Mononuclear cell (primary cell): ENCODE results near the gene SYNGR4. TPM values are rescaled to one million over a fixed set of nuclear protein-coding genes. Genes with fewer than 3 reads are reported as not detected.

Experiments used
- H3K27me3 ChIP-seq: 2 replicates; pipeline ENCODE4 v1.6.0; 2011; ENCODE audit warnings: low read length, control low read depth; ENCODE audit not compliant: insufficient read depth
- H3K4me1 ChIP-seq: 2 replicates; pipeline ENCODE4 v1.5.1; 2011; ENCODE audit warnings: mild to moderate bottlenecking, low read length, control low read depth; ENCODE audit not compliant: insufficient read depth
- H3K4me3 ChIP-seq: 2 replicates; pipeline ENCODE4 v1.5.1; 2011; ENCODE audit warnings: mild to moderate bottlenecking, low read length, moderate library complexity
- H3K9me3 ChIP-seq: 2 replicates; pipeline ENCODE4 v1.5.1; 2011; ENCODE audit warnings: low read depth, mild to moderate bottlenecking, control low read depth, low read length
- total RNA-seq: library from RNA; depleted of rRNA; stranded (reverse); fragments of >200 nt; gene quantifications from one replicate; pipeline ENCODE4 v1.2.3, GENCODE V29; 2012

Gene SYNGR4
- total RNA-seq, 1 donor = not detected

DNA sequence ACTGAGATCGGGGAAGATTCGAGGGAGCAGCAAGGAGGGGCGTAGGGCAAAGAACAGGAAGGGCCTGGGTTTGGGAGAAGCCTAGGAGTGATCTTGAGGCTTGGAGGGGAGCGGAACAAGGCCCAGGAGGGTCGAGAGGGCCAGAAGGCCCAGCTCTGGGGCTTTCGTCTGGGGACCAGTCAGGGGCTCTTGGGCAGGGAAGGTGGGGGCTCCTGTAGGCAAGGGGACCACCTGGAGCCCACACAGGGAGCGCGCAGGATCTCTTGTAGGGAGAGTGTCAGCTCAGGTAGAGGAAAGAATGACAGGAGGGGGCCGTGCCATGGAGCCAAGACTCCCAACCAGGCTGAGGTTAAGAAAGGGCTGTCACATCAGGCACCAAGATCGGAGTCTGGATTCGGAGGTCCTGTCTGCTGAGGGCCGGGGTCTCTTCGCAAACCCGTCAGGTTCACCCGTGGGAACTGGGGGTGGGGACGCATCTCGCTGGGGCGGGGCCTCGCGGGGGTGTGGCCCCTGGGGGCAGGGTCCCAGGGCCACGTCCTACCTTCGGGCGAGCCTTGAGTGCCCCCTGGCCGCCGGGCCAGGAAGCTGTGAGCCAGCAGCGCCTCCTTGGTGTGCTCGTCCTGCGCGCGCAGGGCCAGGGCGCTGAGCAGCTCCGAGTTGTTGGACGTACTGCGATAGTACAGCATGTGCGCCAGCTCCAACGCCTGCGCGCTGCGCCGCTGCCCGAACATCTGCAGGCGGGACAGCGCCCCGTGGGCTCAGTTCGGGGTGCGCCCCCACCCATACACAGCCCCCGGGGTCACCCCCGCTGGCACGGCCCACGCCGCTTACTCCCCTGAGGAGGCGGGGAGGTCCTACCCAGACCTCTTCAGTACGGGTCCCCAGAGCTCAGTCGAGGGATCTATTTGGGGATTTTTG is 30.4 kb upstream of the SYNGR4 start:
- Histone ChIP-seq H3K4me3 (peak overlapping the region; percentile 52), H3K27me3 (no peaks in the 10 kb centered on the region), H3K4me1 (peaks cover 55% of the 10 kb centered on the region), H3K9me3 (no peaks in the 10 kb centered on the region)

DNA sequence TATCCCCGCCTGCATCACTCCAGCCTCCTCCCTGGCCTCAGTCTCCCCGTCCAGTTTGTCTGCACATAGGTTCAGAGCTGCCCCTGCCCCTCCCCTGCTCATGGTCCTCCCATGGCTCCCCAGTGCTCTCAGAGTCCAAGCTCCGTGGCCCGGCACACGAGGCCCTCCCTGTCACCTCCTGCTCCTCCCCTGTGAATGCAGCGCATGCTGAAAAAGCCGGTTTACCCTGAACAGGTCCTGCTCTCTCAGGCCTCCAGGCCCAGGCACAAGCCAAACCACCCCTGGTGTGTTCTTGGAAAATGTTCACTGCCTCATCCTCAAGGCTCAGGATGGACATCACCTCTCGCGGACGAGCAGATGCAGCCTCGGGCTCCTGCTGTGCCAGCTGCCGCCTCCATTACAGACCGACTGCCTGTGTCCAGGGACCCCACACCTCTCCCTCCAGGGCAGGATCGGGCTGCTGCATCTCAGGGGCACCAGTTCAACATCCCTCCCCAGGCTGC is 25.9 kb upstream of the SYNGR4 start:
- no peak overlapping the region for H3K4me3 ChIP-seq
- H3K4me1 ChIP-seq = peaks cover 13% of the 10 kb centered on the region
- no peaks in the 10 kb centered on the region for H3K9me3 ChIP-seq
- no peaks in the 10 kb centered on the region for H3K27me3 ChIP-seq

DNA sequence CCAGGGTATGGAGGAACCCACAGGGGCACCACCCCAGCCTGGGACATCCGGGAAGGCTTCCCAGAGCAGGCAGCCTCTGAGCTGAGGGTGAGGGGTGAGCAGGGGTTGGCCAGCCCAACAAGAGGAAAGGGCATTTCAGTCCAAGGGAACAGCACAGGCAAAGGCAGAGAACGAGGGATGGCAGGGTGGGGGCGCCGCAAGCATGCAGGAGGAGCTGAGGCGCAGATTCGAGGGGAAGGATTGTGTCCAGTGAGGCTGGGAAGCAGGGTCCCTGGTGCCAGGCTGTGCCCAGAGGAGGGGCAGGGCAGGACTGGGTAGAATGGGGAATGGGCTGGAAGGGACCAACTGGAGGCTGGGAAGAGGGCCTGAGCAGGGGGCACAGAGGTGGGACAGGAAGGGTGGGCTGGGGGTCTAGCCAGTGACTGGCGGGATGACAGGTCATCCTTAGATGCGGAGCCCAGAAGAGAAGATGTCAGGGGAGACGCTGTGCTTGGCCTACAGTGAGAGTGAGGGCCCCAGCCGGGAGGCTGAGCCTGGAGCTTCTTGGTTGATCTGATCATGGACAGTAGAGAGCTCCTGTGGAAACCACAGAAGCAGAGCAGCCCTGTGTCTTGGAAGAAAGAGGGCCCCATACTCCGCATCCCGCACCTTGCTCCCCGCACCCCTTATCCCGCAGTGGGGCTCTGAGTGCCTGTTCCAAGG is 25.2 kb upstream of the SYNGR4 start:
- peaks cover 9% of the 10 kb centered on the region for H3K4me1 ChIP-seq
- H3K4me3 ChIP-seq = no peak overlapping the region
- H3K9me3 ChIP-seq = no peaks in the 10 kb centered on the region
- H3K27me3 ChIP-seq = no peaks in the 10 kb centered on the region

DNA sequence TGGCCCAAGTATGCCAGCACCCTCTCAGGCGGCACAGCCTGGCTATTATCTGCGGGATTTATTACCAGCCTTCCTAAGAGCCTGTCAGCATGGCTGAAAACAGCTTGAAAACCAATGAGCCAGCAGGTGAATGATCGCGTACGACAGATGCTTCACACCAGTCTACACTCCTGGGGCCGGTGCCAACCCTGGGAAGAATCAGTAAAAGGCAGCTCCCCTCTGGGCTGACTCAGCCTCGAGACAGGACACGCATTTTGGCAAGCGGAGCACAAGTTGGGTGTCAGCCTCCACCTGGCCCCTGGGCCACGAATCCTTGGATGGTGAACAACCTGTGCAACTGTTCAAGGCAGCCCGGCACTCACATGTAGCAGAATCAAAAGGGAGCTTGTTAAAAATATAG is 23.2 kb upstream of the SYNGR4 start:
- Histone ChIP-seq H3K27me3 (no peaks in the 10 kb centered on the region), H3K9me3 (no peaks in the 10 kb centered on the region), H3K4me1 (no peaks in the 10 kb centered on the region), H3K4me3 (no peak overlapping the region)

DNA sequence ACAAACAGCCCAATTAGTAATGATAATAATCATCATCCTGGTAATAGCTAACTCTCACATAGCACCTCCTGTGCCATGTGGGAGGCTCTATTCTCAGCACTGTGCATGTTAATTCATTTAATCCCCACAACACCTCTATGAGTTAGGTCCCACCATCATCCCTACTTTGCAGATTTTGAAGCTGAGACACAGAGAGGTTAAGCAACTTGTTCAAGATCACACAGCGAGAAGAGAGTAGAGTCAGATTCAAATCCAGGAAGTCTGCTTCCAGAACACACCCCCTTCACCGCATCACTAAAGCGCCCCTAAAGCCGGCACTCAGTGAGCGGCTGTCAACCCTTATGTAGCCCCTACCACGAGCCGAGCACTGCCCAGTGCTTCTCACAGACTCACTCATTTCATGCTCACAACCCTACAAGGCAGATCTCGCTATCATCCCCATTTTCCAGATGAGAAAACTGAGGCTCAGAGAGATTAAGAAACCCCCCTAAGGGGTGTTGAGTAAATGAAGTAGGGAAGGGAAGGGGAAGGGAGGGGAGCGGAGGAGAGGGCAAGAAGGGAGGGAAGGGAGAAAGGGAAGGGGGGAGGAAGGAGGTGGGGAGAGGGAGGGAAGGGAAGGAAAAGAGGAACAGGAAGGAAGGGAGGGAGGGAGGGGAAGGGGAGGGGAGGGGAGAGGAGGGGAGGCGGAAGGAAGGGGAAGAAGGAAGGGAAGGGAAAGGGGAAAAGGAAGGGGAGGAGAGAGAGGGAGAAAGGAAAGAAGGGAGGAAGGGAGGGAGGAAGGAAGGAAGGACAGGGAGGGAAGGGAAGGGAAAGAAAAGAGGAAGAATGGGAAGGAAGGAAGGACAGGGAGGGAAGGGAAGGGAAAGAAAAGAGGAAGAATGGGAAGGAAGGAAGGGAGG is 22.4 kb upstream of the SYNGR4 start:
- H3K4me3 ChIP-seq = no peak overlapping the region
- H3K9me3 ChIP-seq = no peaks in the 10 kb centered on the region
- H3K27me3 ChIP-seq = no peaks in the 10 kb centered on the region
- no peaks in the 10 kb centered on the region for H3K4me1 ChIP-seq

DNA sequence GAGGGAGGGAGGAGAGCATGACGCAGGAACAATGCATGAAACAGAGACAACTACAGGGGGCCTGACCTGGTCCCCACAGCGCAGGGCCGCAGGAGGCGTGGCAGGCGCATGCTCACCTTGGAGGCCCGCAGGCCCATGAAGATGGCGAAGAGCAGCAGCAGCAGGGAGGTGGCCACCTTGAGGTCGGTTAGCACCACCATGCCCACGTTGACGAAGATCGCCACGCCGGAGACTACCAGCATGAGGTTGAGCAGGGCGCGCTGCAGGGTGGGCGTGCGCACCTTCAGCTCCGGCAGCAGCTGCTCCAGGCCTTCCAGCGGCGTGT is 21.8 kb upstream of the SYNGR4 start:
- Histone ChIP-seq H3K4me3 (no peak overlapping the region), H3K4me1 (no peaks in the 10 kb centered on the region), H3K27me3 (no peaks in the 10 kb centered on the region), H3K9me3 (no peaks in the 10 kb centered on the region)

DNA sequence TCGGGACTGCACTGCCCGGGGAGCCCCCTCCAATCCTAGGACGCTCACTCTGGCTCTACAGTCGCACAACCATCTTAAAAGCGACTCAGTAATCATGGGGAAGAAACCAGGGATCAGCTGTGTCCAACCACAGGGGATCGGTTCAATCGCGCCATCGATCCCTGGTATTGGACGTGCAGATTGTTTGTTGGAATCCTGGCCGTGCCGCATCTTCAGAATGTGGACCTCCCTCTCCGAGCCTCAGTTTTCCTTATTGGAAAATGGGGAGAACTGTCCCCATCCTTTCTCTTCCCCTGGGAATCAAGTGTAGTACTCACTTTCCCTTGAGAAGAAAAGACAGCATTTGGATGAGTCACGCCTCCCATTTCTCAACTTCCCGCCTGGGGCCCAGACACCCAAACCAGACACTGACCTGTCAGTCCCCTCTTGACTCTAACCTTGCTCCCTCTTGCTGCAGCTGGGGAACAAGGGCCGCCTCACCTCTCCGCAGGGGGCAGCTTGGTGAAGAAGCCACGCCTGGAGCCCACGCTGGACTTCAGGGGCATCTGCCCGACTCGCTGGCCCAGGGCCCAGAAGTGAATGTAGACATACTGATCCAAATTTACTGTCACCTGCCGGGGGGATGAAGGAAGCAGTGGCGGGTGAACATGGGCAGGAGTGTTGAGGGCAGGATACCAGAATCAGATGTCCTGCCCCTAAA is 21.2 kb upstream of the SYNGR4 start:
- H3K4me1 ChIP-seq = no peaks in the 10 kb centered on the region
- no peaks in the 10 kb centered on the region for H3K27me3 ChIP-seq
- no peak overlapping the region for H3K4me3 ChIP-seq
- H3K9me3 ChIP-seq = no peaks in the 10 kb centered on the region

DNA sequence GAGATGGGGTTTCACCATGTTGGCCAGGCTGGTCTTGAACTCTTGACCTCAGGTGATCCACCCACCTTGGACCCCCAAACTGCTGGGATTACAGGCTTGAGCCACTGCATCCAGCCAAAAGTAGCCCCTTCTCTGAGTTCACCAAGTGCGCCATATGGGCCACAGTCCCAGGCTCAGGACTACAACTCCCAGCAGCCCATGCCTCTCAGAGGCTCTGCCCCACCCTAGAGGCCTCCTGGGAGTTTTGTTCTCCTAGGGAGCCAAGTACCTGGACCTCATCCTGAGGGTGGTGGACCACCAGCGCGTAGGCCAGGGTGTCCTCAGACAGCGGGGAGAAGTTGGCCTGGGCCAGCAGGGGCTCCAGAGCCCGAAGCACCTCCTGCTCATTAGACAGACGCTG is 19.3 kb upstream of the SYNGR4 start:
- Histone ChIP-seq H3K4me3 (no peak overlapping the region), H3K9me3 (no peaks in the 10 kb centered on the region), H3K4me1 (no peaks in the 10 kb centered on the region), H3K27me3 (no peaks in the 10 kb centered on the region)

DNA sequence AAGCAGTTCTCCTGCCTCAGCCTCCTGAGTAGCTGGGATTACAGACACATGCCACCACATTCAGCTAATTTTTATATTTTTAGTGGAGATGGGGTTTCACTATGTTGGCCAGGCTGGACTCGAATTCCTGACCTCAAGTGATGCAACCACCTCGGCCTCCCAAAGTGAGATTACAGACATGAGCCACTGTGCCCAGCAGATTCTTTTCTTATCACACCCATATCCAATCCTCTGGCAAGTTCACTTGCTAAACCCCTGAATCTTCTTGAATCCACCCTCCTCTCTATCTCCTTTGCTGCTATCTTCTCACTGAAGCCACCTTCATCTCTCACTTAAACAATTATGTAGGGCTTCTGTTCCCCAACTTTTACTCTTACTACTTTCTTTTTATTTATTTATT is 18.0 kb upstream of the SYNGR4 start:
- H3K4me3 ChIP-seq = no peak overlapping the region
- no peaks in the 10 kb centered on the region for H3K9me3 ChIP-seq
- no peaks in the 10 kb centered on the region for H3K4me1 ChIP-seq
- H3K27me3 ChIP-seq = no peaks in the 10 kb centered on the region

DNA sequence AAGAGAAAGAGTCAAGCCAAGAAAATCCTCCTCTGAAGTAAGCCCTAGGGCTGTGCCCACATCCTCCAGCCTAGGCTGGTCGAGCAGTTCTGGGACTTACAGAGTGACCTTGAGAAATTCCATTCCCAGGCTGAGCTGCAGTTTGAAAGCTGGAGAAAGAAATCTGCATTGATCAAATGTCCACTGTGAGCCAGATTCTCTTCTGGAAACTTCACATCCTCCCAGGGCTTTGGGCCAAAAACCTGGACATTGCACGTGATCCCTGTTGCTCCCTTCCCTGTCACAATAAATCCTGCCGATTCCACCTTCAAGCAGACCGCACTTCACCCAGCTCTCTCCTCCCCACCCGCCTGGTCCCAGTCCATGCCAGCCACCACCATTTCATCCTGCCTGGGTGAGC is 16.1 kb upstream of the SYNGR4 start:
- Histone ChIP-seq H3K4me3 (no peak overlapping the region), H3K4me1 (no peaks in the 10 kb centered on the region), H3K27me3 (no peaks in the 10 kb centered on the region)

DNA sequence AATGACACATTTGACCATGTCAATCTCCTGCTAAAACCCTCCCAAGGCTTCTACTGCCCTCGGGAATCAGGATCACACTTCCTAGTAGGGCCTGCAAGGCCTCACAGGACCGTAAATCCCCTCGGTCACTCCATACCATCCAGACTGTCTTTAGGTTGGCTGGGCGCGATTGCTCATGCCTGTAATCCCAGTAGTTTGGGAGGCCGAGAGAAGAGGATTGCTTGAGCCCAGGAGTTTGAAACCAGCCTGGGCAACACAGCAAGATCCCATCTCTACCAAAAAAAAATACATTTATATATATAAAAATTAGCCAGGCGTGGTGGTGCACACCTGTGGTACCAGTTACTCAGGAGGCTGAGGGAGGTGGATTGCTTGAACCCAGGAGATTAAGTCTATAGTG is 15.4 kb upstream of the SYNGR4 start:
- no peaks in the 10 kb centered on the region for H3K4me1 ChIP-seq
- H3K4me3 ChIP-seq = no peak overlapping the region
- no peaks in the 10 kb centered on the region for H3K27me3 ChIP-seq
- no peaks in the 10 kb centered on the region for H3K9me3 ChIP-seq

More for the DNA sequence above, 16.1 kb upstream of the SYNGR4 start:
- no peaks in the 10 kb centered on the region for H3K9me3 ChIP-seq

DNA sequence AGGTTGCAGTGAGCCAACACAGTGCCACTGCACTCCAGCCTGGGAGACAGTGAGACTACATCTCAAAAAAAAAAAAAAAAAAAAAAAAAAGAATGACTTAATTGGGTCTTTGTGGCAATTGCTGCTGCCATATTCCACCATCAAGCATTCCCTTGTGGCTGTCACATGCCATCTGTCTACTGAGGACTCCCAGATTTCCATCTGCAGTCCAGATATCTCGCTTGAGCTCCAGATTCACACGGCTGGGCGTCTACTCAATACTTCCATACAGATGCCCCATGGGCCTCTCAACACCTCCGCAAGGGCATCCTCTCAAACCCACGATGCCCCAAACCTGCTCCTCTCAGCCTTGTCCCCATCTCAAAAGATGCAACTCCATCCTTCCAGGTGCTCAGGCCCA is 13.3 kb upstream of the SYNGR4 start:
- Histone ChIP-seq H3K4me1 (no peaks in the 10 kb centered on the region), H3K4me3 (no peak overlapping the region), H3K9me3 (no peaks in the 10 kb centered on the region), H3K27me3 (no peaks in the 10 kb centered on the region)

DNA sequence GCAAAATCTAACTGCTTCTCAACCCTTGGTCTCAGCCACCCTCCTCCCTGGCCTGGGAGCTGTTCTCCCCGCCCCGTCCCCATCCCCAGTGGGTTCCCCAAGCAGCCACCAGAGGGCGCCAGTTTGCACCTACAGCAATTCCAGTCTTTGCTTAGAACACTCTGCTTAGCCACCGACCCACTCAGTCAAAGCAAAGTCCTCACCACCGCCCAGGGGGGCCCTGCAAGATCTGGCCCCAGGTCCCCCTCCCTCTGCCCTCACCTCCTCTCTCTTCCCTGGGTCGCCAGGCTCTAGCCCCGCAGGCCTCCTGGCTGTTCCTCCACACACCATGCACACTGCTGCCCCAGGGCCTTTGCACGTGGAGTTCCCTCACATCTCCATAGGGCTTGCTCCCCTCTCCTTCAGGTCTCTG is 12.8 kb upstream of the SYNGR4 start:
- Histone ChIP-seq H3K9me3 (no peaks in the 10 kb centered on the region), H3K4me1 (no peaks in the 10 kb centered on the region), H3K27me3 (no peaks in the 10 kb centered on the region), H3K4me3 (no peak overlapping the region)

DNA sequence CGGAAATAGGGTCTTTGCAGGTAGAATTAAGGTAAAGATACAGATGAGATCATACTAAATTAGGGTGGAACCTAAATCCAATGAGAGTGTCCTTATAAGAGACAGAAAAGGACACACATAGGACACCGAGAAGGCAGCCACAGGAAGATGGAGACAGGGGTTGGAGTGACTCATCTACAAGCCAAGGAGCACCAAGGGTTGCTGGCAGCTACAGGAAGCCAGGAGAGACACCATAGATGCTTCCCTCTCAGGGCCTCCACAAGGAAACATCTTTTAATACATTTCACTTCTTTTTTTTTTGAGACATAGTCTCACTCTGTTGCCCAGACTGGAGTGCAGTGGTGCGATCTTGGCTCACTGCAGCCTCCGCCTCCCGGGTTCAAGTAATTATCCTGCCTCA is 10.5 kb upstream of the SYNGR4 start:
- no peaks in the 10 kb centered on the region for H3K9me3 ChIP-seq
- H3K4me3 ChIP-seq = no peak overlapping the region
- H3K4me1 ChIP-seq = no peaks in the 10 kb centered on the region
- H3K27me3 ChIP-seq = no peaks in the 10 kb centered on the region
